DMS153 (cell line): ENCODE data around the gene KRTAP4-1.
"Not testable (repeated sequence)": the region's sequence is repeated elsewhere in the genome, so short reads cannot be mapped to it uniquely, and the experiment has no call there.

ENCODE experiments used
- DNase-seq: peaks from one replicate; lab custom pipeline; 2025; lab: John Stamatoyannopoulos, UW

KRTAP4-1 gene

DNA sequence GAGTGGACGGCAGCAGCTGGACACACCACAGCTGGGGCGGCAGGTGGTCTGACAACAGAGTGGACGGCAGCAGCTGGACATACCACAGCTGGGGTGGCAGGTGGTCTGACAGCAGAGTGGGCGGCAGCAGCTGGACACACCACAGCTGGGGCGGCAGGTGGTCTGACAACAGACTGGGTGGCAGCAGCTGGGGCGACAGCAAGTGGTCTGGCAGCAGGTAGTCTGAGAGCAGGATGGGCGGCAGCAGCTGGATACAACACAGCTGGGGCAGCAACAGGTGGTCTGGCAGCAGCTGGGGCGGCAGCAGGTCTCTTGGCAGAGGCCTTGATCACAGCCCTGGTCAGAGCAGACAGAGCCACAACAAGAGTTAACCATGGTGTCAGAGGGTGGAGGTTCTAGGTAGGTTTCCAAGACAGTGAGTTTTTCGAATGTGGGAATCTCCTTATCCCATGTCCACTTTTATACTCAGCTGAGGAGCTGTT lies at the start of gene KRTAP4-1:
TSS of gene KRTAP4-1 (minus strand) at position 432 of the 482 bp plus-strand sequence. CDS start at position 375, 57 bp downstream.
- DNase-seq = no peak

DNA sequence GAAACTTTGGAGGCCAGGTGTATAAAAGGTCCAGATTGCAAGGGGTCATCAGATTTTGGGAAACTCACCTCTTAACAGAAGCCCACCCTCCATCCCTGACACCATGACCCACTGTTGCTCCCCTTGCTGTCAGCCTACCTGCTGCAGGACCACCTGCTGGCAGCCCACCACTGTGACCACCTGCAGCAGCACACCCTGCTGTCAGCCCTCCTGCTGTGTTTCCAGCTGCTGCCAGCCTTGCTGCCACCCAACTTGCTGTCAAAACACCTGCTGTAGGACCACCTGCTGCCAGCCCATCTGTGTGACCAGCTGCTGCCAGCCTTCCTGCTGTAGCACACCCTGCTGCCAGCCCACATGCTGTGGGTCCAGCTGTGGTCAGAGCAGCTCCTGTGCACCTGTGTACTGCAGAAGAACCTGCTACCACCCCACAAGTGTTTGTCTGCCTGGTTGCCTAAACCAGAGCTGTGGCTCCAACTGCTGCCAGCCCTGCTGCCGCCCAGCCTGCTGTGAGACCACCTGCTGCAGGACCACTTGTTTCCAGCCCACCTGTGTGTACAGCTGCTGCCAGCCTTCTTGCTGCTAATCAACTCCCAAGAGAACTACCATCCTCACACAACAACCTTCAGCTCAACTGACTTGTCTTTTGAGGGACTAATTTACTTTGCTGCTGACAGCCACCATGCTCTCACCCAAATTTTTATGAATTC lies 47.8 kb upstream of the KRTAP4-1 start, which contains the start of gene KRTAP9-3:
TSS of gene KRTAP9-3 (plus strand) at position 51 of the 707 bp plus-strand sequence. CDS start at position 104, 53 bp downstream.
- DNase-seq = peak; percentile 51

DNA sequence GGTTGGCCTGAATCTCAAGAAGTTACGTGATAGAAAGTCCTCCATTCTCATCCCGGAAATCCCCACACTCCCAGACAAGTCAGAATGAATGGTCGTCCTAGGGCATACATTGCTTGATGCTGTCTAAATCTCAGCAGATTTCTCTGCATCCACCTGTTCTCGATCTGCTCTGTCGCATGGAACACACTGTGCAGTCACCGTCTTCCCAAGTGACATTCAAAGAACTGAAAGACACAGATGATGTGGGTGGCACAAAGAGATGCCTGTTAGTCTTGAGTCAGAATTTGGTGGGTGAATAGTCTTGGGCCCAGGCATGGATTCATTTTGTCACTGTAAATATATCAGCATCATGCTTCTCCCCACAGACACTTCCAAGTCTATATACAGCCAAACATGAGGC lies 47.0 kb upstream of the KRTAP4-1 start:
- DNase-seq = no peak

DNA sequence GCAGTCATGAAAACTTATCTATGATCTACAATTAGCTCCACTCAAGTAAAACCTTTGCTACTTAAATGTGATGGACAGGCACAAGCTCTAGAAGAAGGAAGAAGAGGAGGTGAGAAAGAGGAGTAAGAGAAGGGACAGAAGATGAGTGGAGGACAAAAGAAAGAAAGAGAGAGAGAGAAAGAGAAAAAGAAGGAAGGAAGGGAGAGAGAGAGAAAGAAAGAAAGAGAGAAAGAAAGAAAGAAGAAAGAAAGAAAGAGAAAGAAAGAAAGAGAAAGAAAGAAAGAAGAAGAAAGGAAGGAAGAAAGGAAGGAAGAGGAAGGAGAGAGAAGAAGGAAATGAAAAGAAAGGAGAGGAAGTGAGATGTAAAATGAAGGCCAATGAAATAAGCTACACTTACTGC lies 45.4 kb upstream of the KRTAP4-1 start:
- no peak for DNase-seq

DNA sequence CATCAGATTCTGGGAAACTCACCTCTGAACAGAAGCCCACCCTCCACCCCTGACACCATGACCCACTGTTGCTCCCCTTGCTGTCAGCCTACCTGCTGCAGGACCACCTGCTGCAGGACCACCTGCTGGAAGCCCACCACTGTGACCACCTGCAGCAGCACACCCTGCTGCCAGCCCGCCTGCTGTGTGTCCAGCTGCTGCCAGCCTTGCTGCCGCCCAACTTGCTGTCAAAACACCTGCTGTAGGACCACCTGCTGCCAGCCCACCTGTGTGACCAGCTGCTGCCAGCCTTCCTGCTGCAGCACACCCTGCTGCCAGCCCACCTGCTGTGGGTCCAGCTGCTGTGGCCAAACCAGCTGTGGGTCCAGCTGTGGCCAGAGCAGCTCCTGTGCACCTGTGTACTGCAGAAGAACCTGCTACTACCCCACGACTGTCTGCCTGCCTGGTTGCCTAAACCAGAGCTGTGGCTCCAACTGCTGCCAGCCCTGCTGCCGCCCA lies 41.9 kb upstream of the KRTAP4-1 start, which contains the start of gene KRTAP9-2:
TSS of gene KRTAP9-2 (plus strand) at position 51 of the 498 bp plus-strand sequence. CDS start at position 58, 7 bp downstream.
- not testable (repeated sequence) for DNase-seq

DNA sequence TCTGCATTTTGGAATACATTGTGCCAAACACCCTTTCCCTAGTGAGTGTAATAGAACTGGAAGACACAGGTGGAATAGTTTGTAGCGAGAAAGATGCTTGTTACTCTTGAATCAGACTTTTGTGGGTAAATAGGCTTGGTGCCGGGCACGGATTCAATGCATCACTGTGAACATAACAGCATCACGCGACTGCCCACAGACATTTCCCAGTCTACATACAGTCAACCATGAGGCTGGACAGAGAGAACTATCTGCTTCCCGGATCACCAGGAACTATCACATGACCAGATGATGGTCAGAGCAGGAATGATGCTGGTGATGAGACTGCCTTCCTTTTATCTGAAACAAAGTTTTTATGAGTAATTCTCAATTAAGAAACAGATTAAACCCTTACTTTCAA lies 41.3 kb upstream of the KRTAP4-1 start:
- no peak for DNase-seq

DNA sequence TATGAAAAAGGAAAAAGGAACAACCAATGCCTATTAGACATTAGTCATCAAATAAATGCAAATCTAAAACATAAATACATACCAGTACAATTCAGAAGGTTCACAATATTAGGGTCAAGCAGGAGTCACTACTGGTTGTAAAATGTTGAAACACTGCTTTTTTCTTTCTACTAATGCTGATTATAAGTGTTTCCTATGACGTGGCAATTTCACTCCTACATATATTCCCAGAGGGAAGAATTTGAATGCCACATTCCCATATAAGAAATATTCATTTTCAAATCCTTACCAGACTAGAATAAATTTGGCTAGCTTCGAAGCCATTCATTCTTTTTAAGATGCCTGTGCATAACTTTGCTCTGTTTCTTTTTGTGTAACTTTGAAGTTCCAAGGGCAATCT lies 39.1 kb upstream of the KRTAP4-1 start:
- DNase-seq = no peak

DNA sequence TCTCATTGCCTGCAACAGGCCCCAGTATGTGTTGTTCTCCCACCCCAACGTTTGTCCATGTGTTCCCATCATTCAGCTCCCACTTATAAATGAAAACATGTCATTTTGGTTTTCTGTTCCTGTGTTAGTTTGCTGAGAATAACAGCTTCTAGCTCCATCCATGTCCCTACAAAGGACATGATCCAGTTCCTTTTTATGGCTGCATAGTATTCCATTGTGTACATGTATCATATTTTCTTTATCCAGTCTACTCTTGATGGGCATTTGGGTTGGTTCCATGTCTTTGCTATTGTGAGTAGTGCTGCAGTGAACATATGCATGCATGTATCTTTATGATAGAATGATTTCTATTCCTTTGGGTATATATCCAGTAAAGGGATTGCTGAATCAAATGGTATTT lies 31.0 kb upstream of the KRTAP4-1 start:
- DNase-seq = no peak

DNA sequence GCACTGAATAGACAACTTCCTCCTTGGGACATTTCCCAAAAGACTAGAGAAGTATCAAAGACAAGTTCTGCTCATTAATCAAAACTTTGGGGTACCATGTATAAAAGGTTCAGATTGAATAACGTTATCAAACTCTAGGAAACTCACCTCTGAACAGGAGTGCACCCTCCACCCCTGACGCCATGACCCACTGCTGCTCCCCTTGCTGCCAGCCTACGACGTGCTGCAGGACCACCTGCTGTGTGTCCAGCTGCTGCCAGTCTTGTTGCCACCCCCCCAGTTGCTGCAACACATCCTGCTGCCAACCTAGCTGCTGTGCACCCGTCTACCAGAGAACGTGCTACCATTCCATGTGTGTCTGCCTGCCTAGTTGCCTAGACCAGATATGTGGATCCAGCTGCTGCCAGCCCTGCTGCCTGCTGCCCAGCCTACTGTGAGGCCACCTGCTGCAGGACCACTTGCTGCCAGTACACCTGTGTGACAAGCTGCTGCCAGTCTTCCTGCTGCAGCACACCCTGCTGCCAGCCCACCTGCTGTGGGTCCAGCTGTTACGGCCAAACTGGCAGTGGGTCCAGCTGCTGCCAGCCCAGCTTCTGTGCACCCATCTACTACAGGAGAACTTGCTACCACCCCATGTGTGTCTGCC lies 27.9 kb upstream of the KRTAP4-1 start:
- peak; percentile 67 for DNase-seq

DNA sequence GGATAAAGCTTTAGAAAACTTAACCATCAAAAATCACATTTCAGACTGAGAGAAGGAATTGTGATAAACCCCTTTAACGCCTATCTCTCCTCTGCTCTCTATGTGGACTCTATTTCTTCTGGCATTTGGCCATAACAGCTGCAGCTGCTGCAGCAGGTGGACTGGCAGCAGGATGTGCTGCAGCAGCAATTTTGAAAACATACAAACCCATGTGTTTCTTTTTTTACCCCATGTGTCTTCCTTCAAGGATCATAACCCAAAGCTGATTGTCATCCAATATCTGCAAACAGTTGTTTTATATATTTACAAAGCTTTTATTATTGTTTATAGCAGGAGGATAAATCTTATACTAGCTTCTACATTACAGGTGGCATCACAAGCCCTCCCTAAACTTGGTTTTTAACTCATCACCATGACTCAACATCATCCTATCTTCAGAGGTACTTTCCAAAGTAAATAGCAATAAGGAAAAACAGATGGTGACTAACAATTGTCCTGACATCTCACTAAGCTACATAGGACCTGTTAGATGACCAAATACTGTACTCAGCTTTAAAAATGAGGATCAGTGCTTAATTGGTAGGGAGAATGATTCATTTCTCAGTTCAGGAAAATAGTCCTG lies 27.2 kb upstream of the KRTAP4-1 start:
- DNase-seq = peak; percentile 79

DNA sequence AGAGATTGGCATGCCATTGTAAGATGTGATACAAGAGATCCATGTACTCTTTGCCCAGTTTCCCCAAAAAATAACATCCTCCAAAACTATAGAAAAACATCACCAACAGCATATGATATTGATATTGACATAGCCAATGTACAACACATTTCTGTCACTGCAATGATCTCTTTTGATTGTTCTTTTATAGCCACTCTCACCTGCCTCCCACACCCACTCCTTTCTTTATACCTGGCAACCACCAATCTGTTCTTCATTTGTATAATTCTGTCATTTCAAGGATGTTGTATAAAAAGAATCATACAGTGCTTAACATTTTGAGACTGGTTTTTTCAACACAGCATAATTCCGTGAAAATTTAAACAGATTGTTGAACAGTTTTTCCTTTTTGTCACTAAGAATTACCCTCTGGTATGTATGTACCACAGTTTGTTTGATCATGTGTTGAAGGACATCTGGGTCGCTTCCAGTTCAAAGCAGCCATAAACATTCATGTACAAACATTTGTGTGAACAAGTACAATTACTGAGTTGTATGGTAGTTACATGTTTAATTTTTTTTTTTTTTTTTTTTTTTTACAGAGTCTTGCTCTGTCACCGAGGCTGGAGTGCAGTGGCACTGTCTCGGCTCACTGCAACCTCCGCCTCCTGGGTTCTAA lies 14.8 kb upstream of the KRTAP4-1 start:
- DNase-seq = peak; percentile 57

DNA sequence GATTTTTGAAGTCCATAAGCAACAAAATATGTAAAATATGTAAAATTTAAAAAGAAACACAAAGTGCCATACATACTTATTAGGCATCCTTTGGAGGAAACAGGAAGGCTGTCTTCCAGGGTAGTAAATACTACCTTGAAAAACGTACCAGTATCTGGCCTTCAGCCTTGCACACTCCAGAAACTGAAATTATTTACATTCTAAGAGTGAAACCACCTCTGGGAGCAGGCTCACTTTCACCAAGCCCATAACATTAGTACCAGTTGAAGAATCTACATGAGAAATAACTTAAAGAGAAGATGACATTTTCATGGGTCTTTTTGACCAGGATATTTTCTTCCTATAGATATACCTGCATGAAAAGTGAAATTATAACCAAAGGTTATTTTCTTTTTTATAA lies 11.4 kb upstream of the KRTAP4-1 start:
- DNase-seq = no peak

DNA sequence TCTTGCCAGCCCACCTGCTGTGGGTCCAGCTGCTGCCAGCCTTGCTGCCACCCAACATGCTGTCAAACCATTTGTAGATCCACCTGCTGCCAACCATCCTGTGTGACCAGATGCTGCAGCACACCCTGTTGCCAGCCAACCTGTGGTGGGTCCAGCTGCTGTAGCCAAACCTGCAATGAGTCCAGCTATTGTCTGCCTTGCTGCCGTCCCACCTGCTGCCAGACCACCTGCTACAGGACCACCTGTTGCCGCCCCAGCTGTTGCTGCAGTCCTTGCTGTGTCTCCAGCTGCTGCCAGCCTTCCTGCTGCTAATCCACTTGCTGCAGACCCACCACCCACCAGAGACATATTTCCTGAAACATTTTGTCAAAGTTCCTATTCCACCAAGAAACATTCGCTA lies 5.6 kb upstream of the KRTAP4-1 start:
- peak; percentile 4 for DNase-seq

DNA sequence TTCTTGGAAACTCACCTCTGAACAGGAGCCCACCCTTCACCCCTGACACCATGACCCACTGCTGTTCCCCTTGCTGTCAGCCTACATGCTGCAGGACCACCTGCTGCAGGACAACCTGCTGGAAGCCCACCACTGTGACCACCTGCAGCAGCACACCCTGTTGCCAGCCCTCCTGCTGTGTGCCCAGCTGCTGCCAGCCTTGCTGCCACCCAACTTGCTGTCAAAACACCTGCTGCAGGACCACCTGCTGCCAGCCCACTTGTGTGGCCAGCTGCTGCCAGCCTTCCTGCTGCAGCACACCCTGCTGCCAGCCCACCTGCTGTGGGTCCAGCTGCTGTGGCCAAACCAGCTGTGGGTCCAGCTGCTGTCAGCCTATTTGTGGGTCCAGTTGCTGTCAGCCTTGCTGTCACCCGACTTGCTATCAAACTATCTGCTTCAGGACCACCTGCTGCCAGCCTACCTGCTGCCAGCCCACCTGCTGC lies 5.2 kb upstream of the KRTAP4-1 start, which contains the start of gene KRTAP9-1:
TSS of gene KRTAP9-1 (plus strand) at position 51 of the 482 bp plus-strand sequence. CDS start at position 51, 0 bp downstream.
- not testable (repeated sequence) for DNase-seq

DNA sequence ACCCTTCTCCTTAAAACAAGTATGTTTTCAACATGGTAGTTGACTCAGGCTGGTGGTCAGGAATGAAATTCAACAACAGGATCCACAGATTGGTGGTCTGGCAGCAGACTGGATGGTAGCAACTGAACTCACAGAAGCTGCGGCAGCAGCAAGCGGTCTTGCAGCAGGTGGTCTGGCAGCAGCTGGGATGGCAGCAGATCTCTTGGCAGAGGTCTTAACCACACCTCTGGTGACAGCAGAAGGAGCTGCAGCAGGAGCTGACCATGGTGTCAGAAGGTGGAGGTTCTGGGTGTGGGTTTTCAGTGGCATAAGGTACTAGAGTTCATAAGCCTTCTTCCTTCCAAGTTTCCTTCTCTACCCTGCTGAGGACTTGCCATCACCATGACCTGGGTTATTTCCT lies 2.2 kb upstream of the KRTAP4-1 start:
- no peak for DNase-seq

DNA sequence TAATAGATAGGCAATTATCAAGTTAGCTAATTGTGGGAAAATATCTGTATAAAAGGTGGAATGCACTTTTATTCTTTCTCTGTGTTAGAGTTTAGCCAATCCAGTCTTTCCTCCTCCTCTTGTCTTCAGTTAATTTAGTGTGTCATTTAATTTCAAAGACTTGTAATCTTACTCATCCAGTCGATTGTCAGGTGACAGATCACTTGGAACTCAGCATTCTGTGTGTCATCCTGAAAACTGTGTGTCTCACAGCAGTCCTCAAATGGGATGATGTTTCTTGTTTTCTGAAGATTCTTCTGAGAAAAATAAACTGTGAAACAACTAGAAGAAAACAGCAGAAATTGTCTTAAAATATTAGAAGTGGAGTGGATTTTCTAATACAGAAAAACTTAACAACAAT lies 290 bp upstream of the KRTAP4-1 start:
- DNase-seq = no peak

DNA sequence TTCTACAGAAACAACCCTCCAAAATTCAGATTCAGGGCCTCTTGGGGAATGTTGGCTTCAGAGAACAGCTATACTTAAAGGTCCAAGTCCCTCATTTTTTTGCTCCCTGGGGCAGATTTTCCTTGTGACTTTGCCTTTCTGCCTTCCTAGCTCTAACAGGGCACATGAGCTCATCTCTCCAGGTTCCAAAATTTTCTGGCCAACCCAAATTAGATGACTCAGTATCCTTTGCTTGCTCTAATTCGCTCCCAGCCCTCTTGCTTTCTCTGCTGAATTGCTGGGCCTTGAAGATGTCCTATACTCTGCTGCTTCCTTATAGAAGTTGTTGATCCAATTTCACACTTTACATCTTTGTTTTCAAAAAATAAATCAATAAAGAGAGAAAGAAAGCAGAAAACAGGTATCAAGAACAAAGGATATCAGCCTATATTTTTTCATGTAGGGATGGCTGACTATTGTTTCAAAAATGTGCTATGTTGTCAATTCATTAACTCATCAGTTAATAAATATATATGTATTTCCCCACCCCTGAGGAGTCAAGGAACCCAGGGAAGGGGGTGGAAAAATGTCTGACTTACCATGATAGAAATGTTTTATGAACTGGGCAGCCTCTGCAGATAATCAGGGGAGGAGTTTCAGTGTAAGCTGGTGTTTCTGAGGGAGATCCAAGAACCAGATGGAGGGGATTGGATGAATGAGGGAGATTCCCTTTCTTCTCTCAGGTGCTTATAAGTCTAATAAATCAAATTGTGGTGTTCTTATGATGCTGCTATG lies 5.7 kb downstream of the KRTAP4-1 start:
- no peak for DNase-seq

DNA sequence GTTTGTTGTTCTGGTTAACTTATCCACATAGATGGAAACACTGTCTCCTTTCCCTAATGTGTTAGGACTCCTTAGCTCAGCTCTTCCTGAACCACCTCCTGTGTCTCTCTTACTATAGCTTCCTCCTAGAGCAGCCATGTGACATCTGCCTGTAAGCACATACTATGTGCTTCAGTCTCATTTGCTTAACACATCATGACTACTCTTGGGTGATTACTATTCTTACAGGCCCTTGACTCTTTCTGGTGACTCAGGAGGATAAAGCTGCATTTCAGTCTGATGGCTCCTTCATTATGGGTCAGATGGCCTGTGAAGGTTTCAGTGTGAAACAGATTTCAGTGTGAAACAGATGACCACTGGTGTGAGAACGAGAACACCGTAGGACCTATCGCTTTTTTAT lies 6.4 kb downstream of the KRTAP4-1 start:
- no peak for DNase-seq

DNA sequence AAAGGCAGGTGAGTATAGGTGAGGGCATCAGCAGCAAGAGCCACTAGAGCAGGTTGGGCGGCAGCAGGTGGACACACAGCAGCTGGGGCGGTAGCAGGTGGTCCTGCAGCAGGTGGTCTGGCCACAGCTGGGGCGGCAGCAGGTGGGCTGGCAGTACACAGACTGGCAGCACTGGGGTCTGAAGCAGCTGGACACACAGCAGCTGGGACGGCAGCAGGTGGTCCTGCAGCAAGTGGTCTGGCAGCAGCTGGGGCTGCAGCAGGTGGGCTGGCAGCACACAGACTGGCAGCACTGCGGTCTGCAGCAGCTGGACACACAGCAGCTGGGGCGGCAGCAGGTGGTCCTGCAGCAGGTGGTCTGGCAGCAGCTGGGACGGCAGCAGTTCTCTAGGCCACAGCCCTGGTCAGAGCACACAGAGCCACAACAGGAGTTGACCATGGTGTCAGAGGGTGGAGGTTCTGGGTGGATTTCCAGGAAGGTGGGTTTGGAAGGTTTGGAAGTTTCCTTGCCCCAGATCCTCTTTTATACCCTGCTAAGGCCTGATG lies 6.9 kb downstream of the KRTAP4-1 start, which contains the start of gene KRTAP4-2:
TSS of gene KRTAP4-2 (minus strand) at position 495 of the 545 bp plus-strand sequence. CDS start at position 438, 57 bp downstream.
- no peak for DNase-seq

DNA sequence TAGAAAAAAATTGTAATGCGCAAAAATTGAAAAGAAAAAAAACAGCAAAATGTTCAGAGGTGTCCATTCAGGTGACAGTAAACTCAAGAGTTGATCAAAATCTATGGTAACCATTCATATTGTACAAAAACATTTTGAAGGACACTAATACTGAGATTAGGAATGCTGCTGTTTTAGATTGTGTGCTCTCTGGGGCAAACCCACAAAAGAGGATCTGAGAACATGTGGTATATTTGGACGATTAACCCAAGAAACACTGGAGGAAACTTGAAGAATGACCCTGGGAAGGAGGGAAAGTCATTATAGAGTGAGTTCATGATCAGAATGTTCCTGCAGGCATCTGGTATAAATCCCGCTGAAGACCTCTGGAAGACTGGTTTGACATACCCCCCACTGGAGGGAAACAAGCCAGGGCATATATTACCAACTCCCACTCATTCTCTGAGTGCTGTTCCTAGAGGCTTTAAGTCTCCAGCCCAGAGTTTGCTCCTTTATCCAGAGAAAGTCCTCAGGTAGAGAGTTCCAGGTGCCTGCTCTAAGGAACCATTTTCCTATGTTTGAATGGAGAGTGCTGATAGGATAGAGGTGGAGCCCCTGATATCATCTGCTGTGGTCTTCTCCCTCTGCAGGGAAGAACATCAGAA lies 7.8 kb downstream of the KRTAP4-1 start:
- no peak for DNase-seq
